Stimulated activated naive B cell treated with anti-CD40 and anti-IgM and Interleukin-4, amounts not matched to agents 10 μg/mL and 1 μg/mL and 100 μg/mL, for 72 hours (primary cell): ENCODE measurements around the gene CNOT1.

ENCODE experiments used
- ATAC-seq, 2 donors: fragments of 150-1000 bp; cut with Tn5 transposase; replicated peaks; 2 replicates each; pipeline ENCODE4 v1.10.0; 2021; ENCODE audit warnings: moderate library complexity in 1 of 2
- DNase-seq: peaks from one replicate; pipeline ENCODE4 v3.0.0; 2021
- H3K27ac Mint-ChIP-seq: one replicate; pipeline ENCODE4 v1.8.0; 2022; ENCODE audit warnings: mild to moderate bottlenecking, mixed read lengths
- H3K27me3 Mint-ChIP-seq, 2 donors: one replicate each; pipeline ENCODE4 v1.8.0; 2022; ENCODE audit warnings: mixed read lengths in 2 of 2
- H3K36me3 Mint-ChIP-seq, 2 donors: one replicate each; pipeline ENCODE4 v1.8.0; 2022; ENCODE audit warnings: mixed read lengths in 2 of 2, mild to moderate bottlenecking in 1 of 2
- H3K4me1 Mint-ChIP-seq, 2 donors: one replicate each; pipeline ENCODE4 v1.8.0; 2022; ENCODE audit warnings: mixed read lengths in 2 of 2, mild to moderate bottlenecking in 1 of 2
- H3K4me3 Mint-ChIP-seq, 2 donors: one replicate each; pipeline ENCODE4 v1.8.0; 2022; ENCODE audit warnings: mild to moderate bottlenecking in 2 of 2, mixed read lengths in 2 of 2, moderate library complexity in 1 of 2
- H3K9me3 Mint-ChIP-seq, 2 donors: one replicate each; pipeline ENCODE4 v1.8.0; 2022; ENCODE audit warnings: mixed read lengths in 2 of 2, mild to moderate bottlenecking in 1 of 2

Gene CNOT1

GRCh38 chr16:58471209-58471975 is 158.2 kb downstream of the CNOT1 start:
- no peak overlapping the region for H3K4me3 Mint-ChIP-seq
- peaks cover 36 to 39% of the 10 kb centered on the region in 2 donors for H3K27me3 Mint-ChIP-seq
- ATAC-seq (no peak), DNase-seq (no peak)
- H3K36me3 Mint-ChIP-seq, result no peaks in the 10 kb centered on the region
- H3K4me1 Mint-ChIP-seq, result peaks cover 4 to 6% of the 10 kb centered on the region in 2 donors
- H3K9me3 Mint-ChIP-seq, result no peaks in the 10 kb centered on the region
- no peak overlapping the region for H3K27ac Mint-ChIP-seq
